Left renal cortex interstitium (tissue), 4 donors: ENCODE results near the gene CGB3. TPM values are rescaled to one million over a fixed set of nuclear protein-coding genes. Genes with fewer than 3 reads are reported as not detected.

ENCODE experiments used
- DNase-seq, 4 donors: peaks; one replicate each; pipeline ENCODE4 v3.0.0-alpha.2; 2013; ENCODE audit warnings: low read depth in 4 of 4, low spot score in 2 of 4, missing footprints in 1 of 4
- polyA plus RNA-seq, 4 donors: library from polyadenylated mRNA; unstranded; fragments of 120-200 nt; gene quantifications; one replicate each; pipeline ENCODE4 v1.2.1, GENCODE V29; 2013; ENCODE audit not compliant: insufficient read length in 4 of 4

The CGB3 gene
- polyA plus RNA-seq, 4 donors = 0.16 TPM; not detected in 3

DNA sequence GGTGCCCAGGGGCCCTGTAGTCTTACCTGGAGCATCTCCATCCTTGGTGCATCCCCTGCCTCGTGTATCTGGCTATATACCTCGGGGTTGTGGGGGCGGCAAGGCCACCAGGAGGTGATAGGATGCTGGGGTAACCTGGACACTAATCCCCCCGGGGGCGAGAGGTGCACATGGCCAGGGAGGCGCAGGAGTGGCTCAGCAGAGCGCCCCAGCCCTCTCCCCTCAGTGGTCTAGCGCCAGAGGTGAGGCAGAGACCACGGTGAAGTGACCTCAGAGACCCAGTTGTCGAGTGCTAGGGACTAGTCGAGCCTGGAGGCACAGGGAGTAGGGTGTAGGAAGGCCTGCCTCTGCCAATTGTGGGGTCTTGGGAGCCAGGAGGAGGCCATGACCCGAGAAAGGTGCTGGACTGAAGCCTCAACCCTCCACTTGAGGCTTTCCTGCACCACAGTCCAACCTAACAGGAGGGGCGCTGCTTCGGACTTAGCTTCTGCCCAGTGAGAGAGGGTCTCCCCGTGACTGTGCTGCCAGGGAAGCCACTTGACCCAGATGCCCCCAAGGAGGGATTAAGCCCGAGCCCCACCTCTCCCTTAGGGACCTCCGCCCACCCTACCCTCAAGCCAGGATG is 7.0 kb downstream of the CGB3 start, which contains the start of gene LHB:
Gene LHB, minus strand, starts transcription at position 51 of the 625 bp plus-strand sequence. Its CDS starts 10 bp downstream, at position 41.
- DNase-seq = no peak

DNA sequence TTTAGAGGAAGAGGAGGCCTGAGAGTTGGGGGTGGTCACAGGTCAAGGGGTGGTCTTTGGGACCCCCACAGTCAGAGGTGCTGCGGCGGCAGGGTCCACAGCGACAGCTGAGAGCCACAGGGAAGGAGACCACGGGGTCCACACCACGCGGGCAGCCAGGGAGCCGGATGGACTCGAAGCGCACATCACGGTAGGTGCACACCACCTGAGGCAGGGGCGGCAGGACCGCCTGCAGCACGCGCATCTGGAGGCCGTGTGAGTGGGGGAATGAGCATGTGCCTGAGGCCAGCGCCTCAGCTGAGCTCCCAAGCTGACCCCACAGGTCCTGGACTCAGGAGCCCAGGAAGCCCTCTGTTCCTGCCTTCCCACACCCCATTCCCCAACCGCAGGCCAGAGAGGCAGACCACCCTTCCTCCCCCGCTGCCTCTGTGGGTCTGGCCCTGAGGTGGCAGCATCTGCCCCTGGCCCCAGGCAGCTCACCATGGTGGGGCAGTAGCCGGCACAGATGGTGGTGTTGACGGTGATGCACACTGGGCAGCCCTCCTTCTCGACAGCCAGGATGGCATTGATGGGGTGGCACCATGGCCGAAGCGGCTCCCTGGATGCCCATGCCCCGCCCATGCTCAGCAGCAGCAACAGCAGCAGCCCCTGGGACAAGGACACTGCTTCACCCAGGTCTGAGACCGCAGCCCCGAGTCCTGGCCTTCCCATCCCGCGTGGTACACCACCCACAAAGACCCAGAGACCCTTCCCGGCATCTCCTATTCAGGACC is 7.9 kb downstream of the CGB3 start:
- no peak for DNase-seq

DNA sequence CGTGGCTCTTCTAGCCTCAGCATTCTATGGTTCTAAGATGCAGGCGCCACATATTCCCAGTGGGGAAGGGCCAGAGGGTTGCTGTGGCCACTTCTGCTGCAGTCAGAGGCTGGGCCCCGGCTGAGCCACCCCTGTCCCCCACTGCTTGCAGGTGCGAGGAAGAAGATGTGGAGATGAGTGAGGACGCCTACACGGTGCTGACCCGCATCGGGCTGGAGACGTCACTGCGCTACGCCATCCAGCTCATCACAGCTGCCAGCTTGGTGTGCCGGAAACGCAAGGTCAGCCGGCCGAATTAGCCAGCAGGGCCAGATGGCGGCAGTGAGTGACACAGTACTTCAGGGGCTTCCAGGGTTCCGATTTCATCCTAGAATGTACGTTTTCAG is 9.3 kb downstream of the CGB3 start:
- no peak for DNase-seq

DNA sequence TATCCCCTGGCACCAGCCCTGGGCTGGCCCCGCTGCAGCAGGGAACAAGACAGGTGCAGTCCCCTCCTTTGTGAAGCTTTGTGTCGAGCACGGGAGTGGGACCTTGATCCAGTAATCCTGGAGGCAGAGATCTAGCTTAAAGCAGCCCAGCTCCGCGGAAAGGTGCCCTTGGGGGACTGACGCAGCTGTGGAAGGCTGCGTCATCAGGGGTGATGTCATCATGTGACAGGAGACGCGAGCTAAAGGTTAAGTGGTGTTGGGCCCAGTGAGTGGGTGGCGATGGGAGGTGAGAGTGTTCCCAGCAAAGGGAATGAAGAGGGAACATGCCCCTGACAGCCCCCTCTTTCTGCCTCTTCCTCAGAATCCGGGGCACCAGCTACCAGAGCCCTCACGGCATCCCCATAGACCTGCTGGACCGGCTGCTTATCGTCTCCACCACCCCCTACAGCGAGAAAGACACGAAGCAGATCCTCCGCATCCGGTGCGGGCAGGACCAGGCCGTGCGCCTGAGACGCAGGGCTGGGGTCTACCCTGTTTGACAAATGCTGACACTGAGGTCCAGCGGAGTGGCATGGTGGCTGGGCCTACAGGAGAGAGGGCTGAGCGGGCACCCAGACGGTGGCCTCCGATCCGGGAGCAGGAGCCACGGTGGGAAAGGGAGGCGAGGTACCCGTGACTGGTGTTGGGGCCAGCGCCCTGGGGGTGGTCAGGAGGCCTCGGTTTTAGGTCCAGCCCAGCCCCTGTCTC is 9.8 kb downstream of the CGB3 start:
- DNase-seq = no peak

DNA sequence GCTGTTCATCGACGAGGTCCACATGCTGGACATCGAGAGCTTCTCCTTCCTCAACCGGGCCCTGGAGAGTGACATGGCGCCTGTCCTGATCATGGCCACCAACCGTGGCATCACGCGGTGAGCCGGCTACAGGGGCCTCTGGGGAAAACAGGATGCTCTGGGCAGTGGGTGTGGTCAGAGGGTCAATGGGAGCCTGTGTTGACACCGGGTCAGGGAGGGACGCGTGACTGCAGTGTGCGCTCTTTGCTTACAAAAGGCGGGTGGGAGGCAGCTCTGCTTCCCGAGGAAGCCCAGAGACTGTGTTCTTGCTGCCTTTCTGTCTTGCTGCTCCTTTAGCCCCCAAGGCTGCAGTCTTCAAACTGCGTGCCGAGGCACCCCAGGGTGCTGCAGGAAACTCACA is 12.9 kb downstream of the CGB3 start:
- no peak for DNase-seq

DNA sequence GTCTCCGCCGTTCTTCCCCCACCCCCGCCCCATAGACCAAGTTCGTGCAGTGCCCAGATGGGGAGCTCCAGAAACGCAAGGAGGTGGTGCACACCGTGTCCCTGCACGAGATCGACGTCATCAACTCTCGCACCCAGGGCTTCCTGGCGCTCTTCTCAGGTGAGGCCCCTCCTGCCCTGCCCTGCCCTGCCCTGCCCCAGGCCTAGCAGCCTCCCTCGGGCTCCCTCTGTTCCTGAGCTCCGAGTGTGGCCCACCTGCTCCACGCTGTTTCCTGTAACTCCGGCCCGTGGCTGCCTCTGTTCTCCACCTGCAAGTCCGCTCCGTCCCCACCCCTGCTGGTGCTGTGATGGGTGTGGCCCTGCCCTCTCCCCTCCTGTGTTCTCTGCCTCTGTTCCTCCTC is 13.7 kb downstream of the CGB3 start:
- no peak for DNase-seq

DNA sequence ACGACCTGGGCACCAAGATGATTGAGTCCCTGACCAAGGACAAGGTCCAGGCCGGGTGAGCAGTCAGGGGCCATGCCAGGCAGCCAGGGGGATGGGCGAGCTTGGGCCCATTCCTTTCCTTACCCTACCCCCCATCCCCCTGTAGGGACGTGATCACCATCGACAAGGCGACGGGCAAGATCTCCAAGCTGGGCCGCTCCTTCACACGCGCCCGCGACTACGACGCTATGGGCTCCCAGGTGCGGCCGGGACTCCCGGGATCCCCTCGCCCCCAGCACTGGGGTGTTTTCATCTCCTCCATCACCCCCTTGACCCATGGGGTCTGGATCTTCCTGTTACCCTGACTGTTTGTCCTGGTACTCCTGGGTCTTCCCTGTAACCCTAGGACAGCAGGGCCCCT is 14.3 kb downstream of the CGB3 start:
- DNase-seq = no peak

DNA sequence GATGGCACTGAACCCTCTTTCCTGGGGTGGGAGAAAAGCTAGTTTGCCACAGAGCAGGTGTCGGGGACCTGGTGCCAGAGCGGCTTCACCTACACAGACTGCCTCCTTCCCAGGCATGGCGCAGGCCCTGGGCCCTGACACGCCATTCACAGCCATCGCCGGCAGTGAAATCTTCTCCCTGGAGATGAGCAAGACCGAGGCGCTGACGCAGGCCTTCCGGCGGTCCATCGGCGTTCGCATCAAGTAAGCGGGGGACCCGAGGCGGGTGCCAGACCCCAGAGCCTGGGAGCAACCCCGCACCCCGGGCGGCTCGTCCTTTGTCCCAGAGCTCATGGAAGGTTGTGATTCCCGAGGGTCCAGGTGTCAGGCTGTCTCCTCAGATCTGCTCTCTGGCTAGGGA is 17.2 kb downstream of the CGB3 start:
- no peak for DNase-seq

DNA sequence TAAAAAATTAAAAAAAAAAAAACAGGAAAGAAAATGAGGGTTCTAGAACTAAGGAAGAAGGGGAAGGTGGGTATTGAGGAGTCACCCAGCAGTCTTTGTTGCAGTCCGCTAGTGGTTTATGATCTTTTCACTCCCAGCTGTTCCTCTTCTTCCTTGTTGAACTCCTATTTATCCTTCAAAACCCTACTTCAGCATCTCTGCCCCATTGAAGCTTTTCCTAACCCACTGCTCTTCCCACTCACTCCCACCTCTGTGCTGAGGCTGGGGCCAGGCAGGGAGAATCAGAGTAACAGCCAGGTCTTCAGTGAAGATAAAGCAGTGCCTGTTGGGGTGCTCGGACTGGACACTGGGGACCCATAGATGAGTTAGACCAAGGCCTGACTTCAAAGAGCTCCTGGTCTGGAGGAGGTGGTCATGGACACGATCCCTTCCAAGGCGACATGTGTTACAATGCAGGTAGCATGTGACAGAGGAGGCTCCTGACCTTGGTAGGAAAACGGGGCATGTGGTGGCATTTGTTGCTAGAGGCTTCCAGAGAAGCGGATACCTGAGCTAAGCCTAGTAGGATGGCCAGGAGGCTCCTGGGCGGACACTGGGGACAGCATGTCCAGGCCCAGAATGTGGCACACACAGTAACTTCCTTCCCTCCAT is 19.0 kb downstream of the CGB3 start:
- DNase-seq = no peak

DNA sequence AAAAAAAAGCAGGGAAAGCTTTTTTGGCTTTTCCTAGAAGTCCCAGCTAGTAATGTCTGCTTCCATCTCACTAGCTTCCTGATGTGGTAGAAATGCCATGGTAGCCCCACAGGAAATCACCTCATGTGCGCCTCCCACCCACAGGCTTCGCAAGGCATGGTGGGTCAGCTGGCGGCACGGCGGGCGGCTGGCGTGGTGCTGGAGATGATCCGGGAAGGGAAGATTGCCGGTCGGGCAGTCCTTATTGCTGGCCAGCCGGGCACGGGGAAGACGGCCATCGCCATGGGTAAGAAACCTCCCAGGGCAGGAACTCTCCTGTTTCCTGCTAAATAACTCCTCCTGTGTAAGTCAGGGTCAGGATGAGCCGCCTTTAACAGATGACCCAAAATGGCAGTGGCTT is 20.0 kb downstream of the CGB3 start:
- DNase-seq = no peak

DNA sequence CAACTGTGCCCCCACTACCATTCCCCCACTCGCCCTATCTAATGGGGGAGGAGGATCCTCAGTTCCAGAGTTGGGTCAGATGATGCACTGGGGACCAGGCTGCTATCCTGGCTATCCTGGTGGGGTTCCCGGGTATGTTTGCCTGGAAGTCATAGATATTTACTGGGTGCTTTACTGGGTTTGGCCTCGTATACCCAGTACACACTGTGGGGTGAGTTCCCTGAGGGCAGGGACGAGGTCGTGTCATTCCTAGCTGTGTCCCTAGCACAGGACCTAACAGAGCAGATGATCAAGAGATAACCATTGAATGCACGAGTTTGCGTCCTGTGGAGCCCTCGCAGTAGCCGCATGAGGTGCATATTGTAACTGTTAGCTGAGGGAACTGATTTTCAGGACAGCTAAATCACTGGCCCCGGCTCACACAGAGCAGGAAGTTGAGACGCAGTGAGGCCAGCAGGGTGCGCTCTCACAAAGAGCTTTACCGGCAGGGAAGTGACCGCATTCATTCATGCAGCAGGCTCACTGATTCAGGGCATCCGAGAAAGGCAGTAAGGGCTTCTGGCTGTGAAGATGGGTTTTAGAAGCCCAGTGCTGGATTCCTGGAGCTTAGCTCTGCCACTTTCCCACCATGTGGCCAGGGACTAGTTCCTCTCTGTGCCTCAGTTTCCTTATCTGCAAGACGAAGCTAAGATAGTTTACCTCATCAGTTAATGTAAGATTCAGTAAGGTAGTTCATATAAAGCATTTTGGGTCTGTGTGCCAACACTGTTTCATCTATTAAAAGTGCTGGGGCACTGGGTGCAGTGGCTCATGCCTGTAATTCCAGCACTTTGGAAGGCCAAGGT is 24.4 kb downstream of the CGB3 start:
- no peak for DNase-seq

DNA sequence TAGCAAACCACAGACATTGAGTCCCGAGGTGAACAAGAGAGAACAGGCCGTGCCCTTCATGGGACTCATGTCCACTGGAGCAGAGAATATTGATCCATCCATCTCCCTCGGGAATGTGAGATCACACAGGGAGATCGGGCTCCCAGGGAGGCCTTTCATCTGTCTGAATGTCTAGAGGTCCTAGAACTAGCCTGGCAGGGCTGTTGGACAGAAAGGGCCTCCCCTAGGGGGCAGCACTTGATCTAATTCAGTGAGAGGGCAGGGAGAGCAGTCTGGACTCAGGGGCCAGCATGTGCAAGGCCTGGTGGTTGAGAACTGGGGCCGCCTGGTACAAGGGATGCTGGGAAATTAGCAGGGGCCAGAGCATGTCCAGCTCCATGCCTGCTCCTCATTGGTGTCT is 26.2 kb downstream of the CGB3 start:
- no peak for DNase-seq

DNA sequence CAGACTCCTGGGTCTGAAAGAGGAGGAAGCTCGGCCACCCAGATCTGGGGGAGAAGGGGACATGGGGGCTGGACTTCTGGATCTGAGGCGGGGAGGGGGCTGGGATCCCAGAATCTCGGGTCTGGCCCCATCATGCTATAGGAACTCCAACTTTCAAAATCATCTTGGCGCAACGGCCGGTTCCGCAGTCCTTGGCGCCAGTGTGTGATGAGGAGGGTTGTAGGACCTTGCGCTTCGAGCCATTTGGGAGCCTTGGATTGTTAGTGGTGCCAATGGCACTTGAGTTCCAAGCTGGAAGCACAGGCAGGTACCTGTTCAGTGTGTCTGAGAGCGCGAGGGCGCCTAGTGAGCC is 30.1 kb downstream of the CGB3 start:
- DNase-seq = no peak

DNA sequence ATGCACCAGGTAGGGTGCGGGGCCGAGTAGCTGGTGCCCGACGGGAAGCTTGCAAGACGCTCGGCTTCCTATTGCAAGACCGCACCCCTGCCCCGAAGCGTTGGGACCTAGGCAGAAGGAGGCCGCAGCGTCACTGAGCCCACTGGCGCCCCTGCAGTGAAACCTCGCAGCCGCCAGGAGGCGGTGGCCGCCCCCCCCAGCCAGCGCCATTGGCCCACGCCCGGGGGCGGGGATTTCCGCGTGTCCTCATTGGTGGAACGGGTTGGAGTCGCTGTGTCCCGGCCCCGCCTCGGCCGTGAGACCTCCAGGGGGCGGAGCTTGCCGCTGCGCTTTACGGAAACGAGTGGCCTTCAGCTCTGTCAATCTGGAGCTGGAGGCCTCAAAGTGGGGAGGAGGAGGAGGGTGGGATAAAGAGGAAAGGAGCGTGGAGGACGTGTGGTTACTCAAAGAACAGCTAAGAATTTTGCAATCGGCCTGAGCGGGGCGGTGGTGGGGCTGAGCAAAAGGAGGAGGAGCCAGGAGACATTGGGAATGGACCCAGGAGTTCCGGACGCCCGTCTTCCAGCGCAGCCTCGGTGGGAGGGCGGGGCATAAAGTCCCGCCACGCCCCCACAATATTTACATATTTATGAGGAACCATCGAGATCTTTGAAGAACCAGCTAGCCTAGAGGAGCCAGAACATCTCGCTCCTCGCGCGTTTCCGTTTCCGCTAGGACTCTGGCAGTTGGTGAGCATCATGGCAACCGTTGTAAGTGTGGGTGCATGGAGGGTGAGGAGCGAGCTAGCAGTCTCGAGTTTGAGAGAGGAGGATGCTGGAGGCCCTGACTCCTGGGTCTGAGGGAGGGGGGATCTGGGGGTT is 30.7 kb downstream of the CGB3 start, which contains the start of the genes GYS1 and RUVBL2:
Gene GYS1, minus strand, starts transcription at position 135 of the 860 bp plus-strand sequence. CDS start 197 bp downstream, outside the sequence.
Gene RUVBL2, plus strand, starts transcription at position 713 of the 860 bp plus-strand sequence. Its CDS starts 25 bp downstream, at position 738.
- peak; percentile 97 to 99 (median 99) for DNase-seq

DNA sequence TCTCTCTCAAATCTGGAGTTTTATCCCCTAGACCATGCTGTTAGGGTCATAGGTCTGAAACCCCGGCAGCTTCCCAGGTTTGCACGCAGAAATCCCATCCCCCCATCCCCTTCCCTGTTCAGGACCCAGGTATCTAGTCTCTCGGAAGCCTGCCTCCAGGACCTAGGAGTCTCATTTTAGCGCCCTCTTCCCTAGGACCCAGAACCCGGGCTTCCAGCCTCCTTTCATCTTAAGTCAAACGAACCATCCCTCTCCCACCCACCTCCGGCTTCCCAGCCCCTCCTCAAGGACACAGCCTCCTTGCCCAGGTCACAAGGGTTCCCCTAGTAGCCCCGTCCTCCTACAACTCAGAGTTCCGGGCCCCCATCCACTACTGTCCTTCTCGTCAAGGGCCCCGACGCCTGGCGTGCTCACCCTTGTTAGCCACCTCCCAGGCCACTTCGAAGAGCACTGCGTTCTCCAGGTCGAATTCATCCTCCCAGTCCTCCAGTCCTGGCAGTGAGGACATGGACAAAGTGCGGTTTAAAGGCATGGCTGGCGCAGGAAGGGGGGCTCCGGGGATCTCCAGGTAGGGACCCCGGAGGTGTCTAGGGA is 31.5 kb downstream of the CGB3 start:
- peak in 1 of 4 donors; percentile 25 for DNase-seq

DNA sequence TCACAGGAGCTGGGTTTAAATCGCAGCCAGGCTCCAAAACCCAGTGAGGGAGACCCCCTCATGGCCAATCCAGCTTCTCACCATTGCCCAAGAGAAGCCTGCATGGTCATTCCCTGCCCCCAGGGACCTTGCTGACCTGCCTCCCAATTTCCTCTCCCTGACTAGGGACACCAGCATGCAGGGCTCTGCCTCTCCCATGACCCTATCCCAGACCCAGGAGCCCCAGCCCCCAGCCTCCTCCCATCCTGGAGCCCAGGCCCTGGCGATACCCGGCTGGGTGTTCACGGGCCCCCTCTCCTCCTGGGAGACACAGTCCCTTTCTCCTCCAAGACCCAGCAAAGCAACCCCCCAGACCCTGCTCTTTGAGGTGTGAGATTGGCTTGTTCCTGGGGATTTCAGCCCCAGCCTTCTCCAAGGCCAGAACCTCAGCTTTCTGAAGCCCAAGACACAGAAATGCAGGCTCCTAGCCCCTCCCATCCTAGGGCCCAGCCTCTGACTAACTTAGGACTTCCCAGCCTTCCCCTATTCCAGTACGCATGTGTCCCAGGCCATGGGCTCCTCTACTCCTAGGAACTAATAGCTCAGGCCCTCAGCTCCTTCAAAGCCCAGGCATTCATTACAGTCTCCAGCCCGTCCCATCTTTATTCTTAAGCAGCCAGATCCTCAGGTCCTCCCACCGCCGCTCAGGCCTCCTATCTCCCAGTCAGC is 32.1 kb downstream of the CGB3 start:
- DNase-seq = peak in 1 of 4 donors; percentile 57

DNA sequence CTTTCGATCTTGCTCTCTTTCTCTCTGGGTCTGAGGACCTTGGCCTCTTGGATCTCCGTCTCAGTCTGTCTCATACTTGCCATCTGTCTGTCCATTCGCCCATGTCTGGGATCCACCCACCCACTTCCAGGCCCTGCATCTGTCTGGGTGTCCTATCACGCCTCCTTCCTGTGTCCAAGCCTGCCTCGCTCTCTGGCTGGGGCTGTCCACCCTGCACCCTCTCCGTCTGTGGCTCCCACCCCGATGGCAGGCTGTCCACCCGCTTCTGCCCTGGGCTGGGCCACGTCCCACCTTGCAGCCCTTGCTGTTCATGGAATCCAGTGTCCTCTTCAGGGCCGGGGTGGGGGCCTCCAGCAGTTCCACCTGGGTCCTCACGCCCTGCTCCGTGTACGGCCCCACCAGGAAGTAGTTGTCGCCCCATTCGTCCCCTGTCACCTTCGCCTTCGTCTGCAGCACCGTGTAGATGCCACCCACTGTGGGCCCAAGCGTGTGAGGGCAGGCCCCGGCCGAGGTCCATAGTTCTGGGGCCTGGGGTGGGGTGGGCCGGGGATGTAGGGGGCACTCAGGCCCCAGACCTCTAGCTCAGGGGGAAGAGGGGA is 33.0 kb downstream of the CGB3 start:
- DNase-seq = no peak

DNA sequence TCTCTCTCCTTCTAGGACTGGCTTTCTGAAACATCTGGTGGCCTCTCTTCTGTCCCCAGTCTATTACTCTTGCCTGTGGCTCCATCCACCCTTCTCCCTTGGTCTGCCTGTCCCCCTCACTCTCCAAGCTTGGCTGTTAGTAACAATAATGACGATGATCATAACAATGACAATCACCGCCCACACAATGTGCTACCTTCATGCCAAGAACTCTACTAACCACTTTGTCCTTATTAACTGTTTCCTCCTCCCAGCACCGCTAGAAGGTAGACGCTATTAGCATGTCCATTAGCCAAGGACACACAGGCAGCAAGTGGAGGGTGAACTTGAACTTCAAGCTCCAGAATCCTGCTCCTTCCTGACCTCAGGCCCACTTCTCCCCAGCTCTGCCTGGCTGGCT is 33.7 kb downstream of the CGB3 start:
- no peak for DNase-seq
